Stimulated activated CD8-positive, alpha-beta memory T cell treated with anti-CD3 and anti-CD28 coated beads, Interleukin-12 subunit alpha, Interleukin-12 subunit beta, amount 100 ng/mL, for 24 hours (primary cell): ENCODE data around the gene PTPRN2.

Experiments used
- DNase-seq: peaks from one replicate; pipeline ENCODE4 v3.0.0-alpha.2; 2020; ENCODE audit errors: extremely low read depth

PTPRN2 gene

DNA sequence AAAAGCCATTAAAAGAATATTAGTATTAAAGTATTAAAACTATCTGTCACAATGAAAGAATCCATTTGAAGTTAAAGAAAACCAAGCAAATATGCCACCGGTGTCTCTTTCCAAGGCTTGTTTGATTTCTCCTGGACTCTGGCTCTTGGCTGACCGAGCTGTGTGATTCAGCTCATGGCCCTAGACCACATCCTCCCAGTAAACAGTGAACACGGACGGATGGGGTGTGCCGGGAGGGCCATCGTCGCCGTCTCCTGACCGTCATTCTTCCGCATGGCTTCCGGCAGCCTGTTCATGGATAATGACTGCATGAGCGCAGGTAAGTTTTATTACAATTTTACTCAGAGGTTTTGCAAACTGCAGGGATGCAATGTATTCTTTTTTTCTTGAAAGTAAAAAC lies 1032.3 kb downstream of the PTPRN2 start:
- DNase-seq = no peak

- no peak for DNase-seq
Measured at GRCh38 chr7:157554393-157555238, 1033.0 kb downstream of the PTPRN2 start.

DNA sequence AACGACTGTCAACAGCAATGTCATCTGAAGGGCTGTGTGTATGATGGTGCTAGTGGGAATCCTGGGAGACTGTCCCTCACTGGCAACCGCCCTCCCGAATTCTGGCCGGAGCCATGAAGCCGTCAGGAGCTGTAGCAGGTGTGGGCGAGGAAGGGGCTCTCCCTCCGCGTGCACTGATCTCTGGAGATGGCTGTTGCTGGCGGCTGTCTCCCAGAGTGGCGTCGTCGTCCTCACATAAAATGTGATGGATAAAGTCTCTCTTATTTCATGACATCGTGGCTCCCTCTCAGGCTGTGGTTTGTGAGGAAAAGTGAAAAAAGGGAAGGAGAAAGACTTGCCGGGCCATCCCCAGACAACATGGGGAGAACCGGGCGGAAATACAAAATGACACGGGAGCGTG lies 1034.4 kb downstream of the PTPRN2 start:
- no peak for DNase-seq

DNA sequence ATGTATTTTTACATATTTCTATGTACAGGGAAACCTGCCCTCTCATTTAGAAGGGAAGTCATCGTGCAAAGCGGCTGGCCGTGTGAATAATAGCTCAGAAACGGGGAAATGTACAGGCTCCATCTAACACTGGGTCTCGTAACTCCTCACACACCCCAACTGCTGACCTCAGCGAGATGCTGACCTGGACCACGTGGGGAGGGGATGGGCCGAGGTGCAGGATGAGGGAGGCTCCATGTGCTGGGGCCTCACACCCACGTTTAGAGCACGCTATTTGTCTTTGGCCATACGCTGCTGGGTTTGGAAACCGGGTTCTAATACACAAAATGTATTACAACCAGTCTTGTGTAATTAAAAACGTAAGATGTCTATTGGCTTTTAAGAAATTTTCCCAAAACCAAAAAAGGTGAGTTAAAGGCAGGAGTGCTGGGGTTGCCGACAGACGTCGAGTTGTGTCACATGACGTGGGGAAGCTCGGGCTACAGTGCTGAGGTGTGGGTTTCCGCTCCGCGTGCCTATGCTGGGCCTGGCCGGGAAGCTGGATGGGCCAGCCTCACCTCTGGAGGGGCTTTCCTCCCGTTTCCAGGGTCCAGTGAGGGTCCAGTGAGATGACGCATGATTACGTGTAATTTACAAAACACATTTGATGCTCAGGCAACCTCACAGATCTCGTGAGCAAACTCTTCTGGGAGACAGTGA lies 1035.2 kb downstream of the PTPRN2 start:
- no peak for DNase-seq

DNA sequence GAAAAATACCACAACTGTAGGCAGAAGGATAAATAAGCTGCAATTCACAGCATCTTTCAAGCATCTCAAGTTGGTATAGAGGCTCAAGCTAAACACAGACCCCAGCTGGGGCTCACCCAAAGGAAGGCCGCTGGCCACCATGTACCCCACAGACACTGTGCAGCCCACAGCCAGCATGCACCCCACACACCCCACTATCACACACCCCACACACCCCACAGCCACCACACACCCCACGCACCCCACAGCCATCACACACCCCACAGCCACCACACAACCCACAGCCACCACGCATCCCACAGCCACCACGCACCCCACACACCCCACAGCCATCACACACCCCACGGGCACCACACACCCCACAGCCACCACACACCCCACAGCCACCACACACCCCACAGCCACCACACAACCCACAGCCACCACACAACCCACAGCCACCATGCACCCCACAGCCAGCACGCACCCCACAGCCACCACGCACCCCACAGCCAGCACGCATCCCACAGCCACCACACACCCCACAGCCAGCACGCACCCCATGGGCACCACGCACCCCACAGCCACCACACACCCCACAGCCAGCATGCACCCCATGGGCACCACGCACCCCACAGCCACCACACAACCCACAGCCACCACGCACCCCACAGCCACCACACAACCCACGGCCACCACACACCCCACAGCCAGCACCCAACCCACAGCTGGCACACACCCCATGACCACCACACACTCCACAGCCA lies 1036.1 kb downstream of the PTPRN2 start:
- no peak for DNase-seq

- no peak for DNase-seq
Measured at GRCh38 chr7:157550300-157551275, 1037.0 kb downstream of the PTPRN2 start.

DNA sequence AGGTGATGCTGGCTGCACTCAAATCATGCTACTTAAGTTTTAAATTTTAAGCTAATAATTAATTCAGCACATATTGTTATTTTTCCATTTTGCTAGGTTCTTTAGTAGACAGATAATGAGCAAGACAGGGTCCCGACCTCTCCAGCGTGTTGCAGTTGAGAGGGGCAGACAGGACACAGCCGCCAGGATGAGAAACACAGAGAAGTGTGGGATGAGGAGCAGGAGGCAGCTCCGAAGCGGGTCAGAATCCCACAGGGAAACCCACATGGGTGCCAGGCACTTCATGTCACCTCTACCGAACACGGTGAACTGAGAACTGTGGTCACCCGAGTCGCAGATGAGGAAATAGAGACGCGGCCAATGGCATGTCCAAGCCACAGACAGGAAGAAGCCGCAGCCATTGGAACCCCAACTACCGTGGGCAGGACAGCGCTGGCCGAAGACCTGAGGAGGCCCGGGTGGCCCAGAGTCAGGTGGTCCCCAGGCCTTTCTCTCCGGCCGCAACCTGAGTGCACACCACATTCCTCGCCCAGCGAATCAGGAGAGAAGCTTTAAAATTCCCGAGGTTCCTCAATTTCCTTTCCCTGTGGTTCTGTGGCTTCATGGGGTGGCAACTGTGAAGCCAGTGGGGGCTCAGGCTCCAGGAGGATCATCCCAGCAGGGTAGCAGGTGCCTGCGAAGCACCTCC lies 1037.9 kb downstream of the PTPRN2 start:
- DNase-seq = no peak

- DNase-seq = no peak
Measured at GRCh38 chr7:157548691-157549303, 1038.8 kb downstream of the PTPRN2 start.

DNA sequence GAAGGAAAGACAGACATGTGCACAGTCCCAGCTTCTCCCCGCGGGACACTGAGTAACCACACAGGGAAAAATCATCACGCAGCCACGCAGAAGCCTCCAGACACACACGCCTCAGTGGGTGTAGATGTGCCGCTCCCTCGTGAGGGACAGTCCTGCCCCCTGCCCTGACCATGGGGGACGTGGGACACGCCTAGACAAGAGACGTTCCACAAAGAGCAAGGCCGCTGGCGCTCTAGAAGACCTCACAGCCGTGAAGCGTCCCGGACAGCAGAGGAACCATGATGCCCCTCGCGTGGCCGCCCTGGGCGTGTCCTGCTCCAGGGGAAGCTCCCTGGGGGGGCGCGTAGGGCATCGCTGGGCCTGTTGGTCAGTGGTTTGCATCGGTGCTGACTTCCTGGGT lies 1040.0 kb downstream of the PTPRN2 start:
- DNase-seq = no peak

DNA sequence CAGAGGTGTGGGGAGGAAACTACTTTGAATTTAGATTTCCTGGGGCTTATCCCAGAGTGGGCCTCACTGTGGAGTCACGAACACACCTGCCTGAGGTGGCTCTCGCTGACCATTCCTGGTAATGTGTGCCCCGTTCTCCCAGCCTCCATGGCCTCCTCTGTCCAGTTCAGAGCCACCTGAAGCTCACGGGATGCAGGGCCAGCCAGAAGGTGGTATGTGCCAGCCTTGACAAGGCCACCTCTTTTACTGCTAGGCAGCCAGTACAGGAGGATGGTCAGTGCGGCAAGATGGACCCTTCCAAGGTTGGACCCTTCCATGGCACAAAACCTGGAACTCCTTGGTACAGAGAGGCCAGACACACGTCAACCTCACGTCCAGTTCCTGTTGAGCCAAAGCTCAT lies 1040.5 kb downstream of the PTPRN2 start:
- no peak for DNase-seq

GRCh38 chr7:157545681-157546060 lies 1042.0 kb downstream of the PTPRN2 start:
- no peak for DNase-seq

GRCh38 chr7:157544980-157545680 lies 1042.5 kb downstream of the PTPRN2 start:
- no peak for DNase-seq

DNA sequence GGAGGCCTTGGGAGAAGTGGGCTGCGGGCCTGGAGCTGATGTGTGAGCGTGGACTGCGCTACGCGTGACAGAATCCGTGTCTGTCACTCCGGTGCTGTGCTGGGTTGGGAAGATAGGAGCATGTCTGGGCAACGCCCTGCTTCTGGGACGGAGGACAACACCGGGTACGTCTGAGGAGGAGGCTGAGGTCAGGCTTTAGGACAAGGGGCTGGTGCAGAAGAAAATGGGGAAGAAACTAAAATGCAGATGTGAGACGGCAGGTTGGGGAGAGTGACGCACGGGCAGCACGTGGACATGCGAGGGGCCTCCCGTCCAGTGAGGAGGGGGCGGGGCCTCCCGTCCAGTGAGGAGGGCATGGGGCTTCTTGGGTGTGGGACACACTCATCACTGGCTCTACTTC lies 1043.4 kb downstream of the PTPRN2 start:
- no peak for DNase-seq

DNA sequence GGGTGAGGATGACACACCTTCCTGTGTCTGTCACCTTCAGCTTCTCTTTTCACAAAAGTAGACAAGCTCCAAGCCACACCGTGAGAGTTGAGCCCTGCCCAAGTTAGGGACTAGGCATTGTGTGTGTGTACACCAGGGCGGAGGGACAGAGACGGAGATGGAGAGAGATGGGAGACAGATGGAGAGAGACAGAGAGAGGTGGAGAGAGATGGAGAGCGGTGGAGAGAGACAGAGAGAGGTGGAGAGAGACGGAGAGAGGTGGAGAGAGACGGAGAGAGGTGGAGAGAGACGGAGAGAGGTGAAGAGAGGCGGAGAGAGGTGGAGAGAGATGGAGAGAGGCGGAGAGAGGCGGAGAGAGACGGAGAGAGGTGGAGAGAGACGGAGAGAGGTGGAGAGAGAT lies 1043.8 kb downstream of the PTPRN2 start:
- DNase-seq = no peak

GRCh38 chr7:157543276-157543675 lies 1044.3 kb downstream of the PTPRN2 start:
- no peak for DNase-seq

- DNase-seq = no peak
Measured at GRCh38 chr7:157542068-157543021, 1045.3 kb downstream of the PTPRN2 start.

DNA sequence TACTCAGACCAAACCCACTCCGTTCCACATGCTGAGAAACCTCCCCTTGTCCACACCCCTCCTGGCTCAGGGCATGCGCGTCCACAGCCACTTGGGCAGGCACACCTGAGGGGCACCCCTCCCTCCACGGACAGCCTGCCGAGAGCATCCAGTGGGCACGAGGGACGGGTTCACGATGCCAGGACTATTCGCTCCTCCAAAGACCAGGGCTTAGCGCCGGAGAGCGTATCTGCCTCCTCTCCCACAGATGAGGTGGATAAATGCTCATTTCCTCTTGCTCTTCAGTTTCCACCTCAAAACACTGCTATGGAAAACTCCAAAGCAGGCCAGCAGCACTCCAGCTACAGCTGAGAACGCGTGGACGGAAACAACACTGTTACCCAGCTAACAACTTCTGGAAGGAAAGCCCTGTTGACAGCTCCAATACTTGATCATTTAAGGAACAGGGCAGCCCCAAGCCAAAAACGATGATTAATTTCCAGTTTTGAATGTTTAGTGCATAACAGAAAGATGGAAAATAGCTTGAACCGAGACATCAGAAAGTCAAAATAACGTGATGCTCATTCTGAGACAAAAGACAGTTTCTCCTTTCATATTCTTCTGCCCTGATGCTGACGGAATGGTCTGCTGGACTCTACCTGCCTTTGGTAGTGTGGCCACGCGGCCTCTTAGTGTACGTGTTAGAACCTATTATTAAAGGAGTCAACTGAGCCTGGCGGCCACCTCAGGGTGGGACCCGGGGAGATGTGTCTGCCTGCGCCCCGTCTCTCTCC lies 1046.1 kb downstream of the PTPRN2 start:
- DNase-seq = no peak
